IMR-90 (cell line): ENCODE measurements around the gene AMELX. TPM values are rescaled to one million over a fixed set of nuclear protein-coding genes. Genes with fewer than 3 reads are reported as not detected.

Experiments
- ATAC-seq: fragments of 200-7000 bp; cut with Tn5 transposase; 2 replicates; pipeline ENCODE4 v1.9.1; 2020; ENCODE audit warnings: low read depth, mild to moderate bottlenecking, moderate library complexity
- Bru-seq: library from RNA; stranded (reverse); fragments of 400-500 nt; gene quantifications from one replicate; lab custom pipeline; 2021; lab: Mats Ljungman, UMichigan
- BruChase-seq, 2 experiments: library from RNA; stranded (reverse); fragments of 400-500 nt; gene quantifications; one replicate each; lab custom pipeline; 2021; lab: Mats Ljungman, UMichigan
- BruUV-seq: library from RNA; stranded (reverse); fragments of 400-500 nt; replicated peaks from 2 replicates; lab custom pipeline; 2021; lab: Mats Ljungman, UMichigan
- CTCF ChIA-PET: fragments of 300-600 bp; formaldehyde crosslinking; extraction: SDS; loops from one replicate; lab custom pipeline; 2021; ENCODE audit warnings: antibody characterized with exemption; lab: Yijun Ruan, JAX
- POLR2A ChIA-PET: fragments of 300-600 bp; sonication (Branson Sonifier 250); formaldehyde crosslinking; loops from one replicate; lab custom pipeline; 2022; ENCODE audit warnings: antibody characterized with exemption; ENCODE audit not compliant: unreplicated experiment; lab: Charles Lee
- DNase-seq: peaks from one replicate; pipeline ENCODE4 v3.0.0; 2013
- H2AFZ ChIP-seq: replicated peaks from 2 replicates; pipeline ENCODE3; 2013; ENCODE audit warnings: low read length, mild to moderate bottlenecking; ENCODE audit not compliant: poor library complexity
- H2AK5ac ChIP-seq: 2 replicates; pipeline ENCODE4 v1.6.1; 2013; ENCODE audit warnings: low read depth, low read length, inconsistent platforms
- H2AK9ac ChIP-seq: replicated peaks from 2 replicates; pipeline ENCODE3; 2013; ENCODE audit warnings: mild to moderate bottlenecking, low read depth, low read length, moderate library complexity; ENCODE audit not compliant: poor library complexity
- H2BK120ac ChIP-seq: 2 replicates; pipeline ENCODE4 v1.6.1; 2013; ENCODE audit warnings: low read depth, low read length, inconsistent platforms
- H2BK15ac ChIP-seq: 3 replicates; pipeline ENCODE4 v1.6.1; 2013; ENCODE audit warnings: low read depth, low read length, inconsistent platforms
- H2BK20ac ChIP-seq: 2 replicates; pipeline ENCODE4 v1.6.1; 2013; ENCODE audit warnings: low read depth, mild to moderate bottlenecking, inconsistent platforms, low read length, moderate library complexity
- H2BK5ac ChIP-seq: 2 replicates; pipeline ENCODE4 v1.6.1; 2013; ENCODE audit warnings: mild to moderate bottlenecking, low read depth, low read length, inconsistent platforms; ENCODE audit not compliant: poor library complexity, severe bottlenecking
- H3K14ac ChIP-seq: replicated peaks from 2 replicates; pipeline ENCODE4 v1.6.1; 2013; ENCODE audit warnings: low read depth, low read length, inconsistent platforms
- H3K18ac ChIP-seq: 2 replicates; pipeline ENCODE4 v1.6.1; 2013; ENCODE audit warnings: low read depth, low read length, control low read depth
- H3K23ac ChIP-seq: 2 replicates; pipeline ENCODE4 v1.6.1; 2013; ENCODE audit warnings: low read depth, low read length, inconsistent platforms
- H3K27ac ChIP-seq: 2 replicates; pipeline ENCODE4 v1.5.1; 2013; ENCODE audit warnings: mild to moderate bottlenecking, control low read depth, low read length; ENCODE audit not compliant: insufficient read depth
- H3K27me3 ChIP-seq: 2 replicates; pipeline ENCODE4 v1.6.1; 2013; ENCODE audit warnings: low read length; ENCODE audit not compliant: control insufficient read depth, insufficient read depth
- H3K36me3 ChIP-seq: 2 replicates; pipeline ENCODE4 v1.6.1; 2013; ENCODE audit warnings: low read length, mixed read lengths; ENCODE audit not compliant: control insufficient read depth, insufficient read depth
- H3K4ac ChIP-seq: 2 replicates; pipeline ENCODE4 v1.6.1; 2013; ENCODE audit warnings: low read depth, low read length, inconsistent platforms
- H3K4me1 ChIP-seq: 2 replicates; pipeline ENCODE4 v1.6.1; 2013; ENCODE audit warnings: low read length, mixed read lengths; ENCODE audit not compliant: control insufficient read depth, insufficient read depth
- H3K4me2 ChIP-seq: 2 replicates; pipeline ENCODE4 v1.6.1; 2013; ENCODE audit warnings: low read depth, mild to moderate bottlenecking, control low read depth, low read length, moderate library complexity
- H3K4me3 ChIP-seq: 2 replicates; pipeline ENCODE4 v1.5.1; 2013; ENCODE audit warnings: low read depth, mild to moderate bottlenecking, control low read depth, low read length, moderate library complexity; ENCODE audit not compliant: insufficient read depth
- H3K56ac ChIP-seq: 2 replicates; pipeline ENCODE4 v1.6.1; 2013; ENCODE audit warnings: low read length, inconsistent platforms; ENCODE audit not compliant: insufficient read depth; ENCODE audit errors: extremely low read depth
- H3K79me1 ChIP-seq, 2 experiments: 2 replicates each; pipeline ENCODE4 v1.6.1; 2013; ENCODE audit warnings: low read length in 2 of 2, inconsistent platforms in 1 of 2, low read depth in 1 of 2
- H3K9ac ChIP-seq: 2 replicates; pipeline ENCODE4 v1.6.1; 2013; ENCODE audit warnings: low read depth, low read length, control low read depth
- H3K9me1 ChIP-seq: 2 replicates; pipeline ENCODE4 v1.6.1; 2013; ENCODE audit warnings: low read length, inconsistent platforms; ENCODE audit not compliant: insufficient read depth
- H3K9me3 ChIP-seq: 2 replicates; pipeline ENCODE4 v1.6.1; 2013; ENCODE audit warnings: low read length; ENCODE audit not compliant: control insufficient read depth, insufficient read depth
- H4K20me1 ChIP-seq: 2 replicates; pipeline ENCODE4 v1.6.1; 2013; ENCODE audit warnings: low read length, inconsistent platforms; ENCODE audit not compliant: insufficient read depth
- H4K5ac ChIP-seq: 2 replicates; pipeline ENCODE4 v1.6.1; 2013; ENCODE audit warnings: mild to moderate bottlenecking, low read depth, low read length, control low read depth
- H4K8ac ChIP-seq, 2 experiments: 2 replicates each; pipeline ENCODE4 v1.6.1; 2013; ENCODE audit warnings: low read depth in 2 of 2, low read length in 2 of 2, control low read depth in 1 of 2, inconsistent platforms in 1 of 2
- H4K91ac ChIP-seq: 2 replicates; pipeline ENCODE4 v1.6.1; 2013; ENCODE audit warnings: low read depth, low read length, inconsistent platforms; ENCODE audit not compliant: insufficient read depth
- BHLHE40 ChIP-seq: fragments of 150-350 bp; IDR thresholded peaks from 2 replicates; pipeline ENCODE4 v1.6.1; 2016; ENCODE audit warnings: mild to moderate bottlenecking, low read depth, low read length
- CEBPB ChIP-seq: IDR thresholded peaks from 2 replicates; pipeline ENCODE4 v1.6.1; 2012; ENCODE audit warnings: low read depth, low read length, improper control_type of control experiment
- CHD1 ChIP-seq: IDR thresholded peaks from 2 replicates; pipeline ENCODE4 v1.6.1; 2012; ENCODE audit warnings: low read depth, low read length, improper control_type of control experiment
- CTCF ChIP-seq: conservative IDR thresholded peaks from 2 replicates; pipeline ENCODE4 v1.5.1; 2012; ENCODE audit warnings: mild to moderate bottlenecking, low read depth, low read length, improper control_type of control experiment
- ELK1 ChIP-seq: fragments of 150-350 bp; IDR thresholded peaks from 2 replicates; pipeline ENCODE4 v1.6.1; 2016; ENCODE audit warnings: low read depth, mild to moderate bottlenecking, low read length, moderate library complexity, borderline replicate concordance
- FOS ChIP-seq: fragments of 150-350 bp; IDR thresholded peaks from 2 replicates; pipeline ENCODE4 v1.6.1; 2016; ENCODE audit warnings: low read depth, low read length
- MAFK ChIP-seq: IDR thresholded peaks from 2 replicates; pipeline ENCODE4 v1.6.1; 2012; ENCODE audit warnings: low read depth, low read length, improper control_type of control experiment
- MAZ ChIP-seq: IDR thresholded peaks from 2 replicates; pipeline ENCODE4 v1.6.1; 2012; ENCODE audit warnings: low read depth, mild to moderate bottlenecking, low read length, improper control_type of control experiment, moderate library complexity, borderline replicate concordance
- MXI1 ChIP-seq: IDR thresholded peaks from 2 replicates; pipeline ENCODE4 v1.6.1; 2012; ENCODE audit warnings: low read depth, mild to moderate bottlenecking, low read length, moderate library complexity, borderline replicate concordance
- NFE2L2 ChIP-seq: fragments of 150-350 bp; IDR thresholded peaks from 2 replicates; pipeline ENCODE4 v1.6.1; 2016; ENCODE audit warnings: low read depth, mild to moderate bottlenecking, low read length
- POLR2A ChIP-seq: IDR thresholded peaks from 2 replicates; pipeline ENCODE4 v1.6.1; 2012; ENCODE audit warnings: mild to moderate bottlenecking, low read depth, low read length
- RAD21 ChIP-seq: IDR thresholded peaks from 2 replicates; pipeline ENCODE4 v1.6.1; 2012; ENCODE audit warnings: low read length, improper control_type of control experiment
- RCOR1 ChIP-seq: IDR thresholded peaks from 2 replicates; pipeline ENCODE4 v1.6.1; 2012; ENCODE audit warnings: mild to moderate bottlenecking, low read length, improper control_type of control experiment; ENCODE audit not compliant: insufficient replicate concordance
- RFX5 ChIP-seq: IDR thresholded peaks from 2 replicates; pipeline ENCODE4 v1.8.0; 2012; ENCODE audit warnings: low read depth, mild to moderate bottlenecking, low read length, moderate library complexity
- SMC3 ChIP-seq: fragments of 150-350 bp; IDR thresholded peaks from 2 replicates; pipeline ENCODE4 v1.6.1; 2016; ENCODE audit warnings: low read depth, mild to moderate bottlenecking, antibody characterized with exemption, low read length, moderate library complexity
- USF2 ChIP-seq: fragments of 150-350 bp; IDR thresholded peaks from 2 replicates; pipeline ENCODE4 v1.6.1; 2017; ENCODE audit warnings: mild to moderate bottlenecking, antibody characterized with exemption, low read length, low read depth
- WGBS, 2 experiments: methylation state at CpG; one replicate each; pipeline versions ENCODE4 v1.1.5 to v1.1.7; 2013; ENCODE audit warnings: missing lambda C conversion rate in 2 of 2; ENCODE audit not compliant: insufficient read length in 1 of 2; ENCODE audit errors: extremely low coverage in 2 of 2; 5-methylcytosine and 5-hydroxymethylcytosine counted together
- dilution Hi-C: fragments of 300-500 bp; cut with HindIII; formaldehyde crosslinking; loops from one replicate; pipeline ENCODE4 v1.14.3; 2018; ENCODE audit warnings: low sequenced_read_pairs; ENCODE audit not compliant: unreplicated experiment
- in situ Hi-C: fragments of 300-500 bp; cut with MboI; formaldehyde crosslinking; loops from 3 replicates; pipeline ENCODE4 v1.14.3; 2019; ENCODE audit warnings: low sequenced_read_pairs, inconsistent platforms, mixed read lengths
- intact Hi-C: fragments of 100-400 bp; cut with micrococcal nuclease; formaldehyde crosslinking; loops from 2 replicates; pipeline ENCODE4 v1.10.0; 2022
- long read RNA-seq: library from polyadenylated mRNA; unstranded; transcript quantifications from one replicate; pipeline ENCODE4 v2.0.0, GENCODE V29; 2021; ENCODE audit not compliant: unreplicated experiment
- polyA plus RNA-seq, 3 experiments: library from polyadenylated mRNA; depleted of rRNA; stranded (reverse); fragments of >200 nt; gene quantifications; 2 replicates each; pipeline ENCODE4 v1.2.3, GENCODE V29; 2012; ENCODE audit warnings: low replicate concordance in 1 of 3
- total RNA-seq: library from RNA; depleted of rRNA; stranded (reverse); fragments of >200 nt; gene quantifications from 2 replicates; pipeline ENCODE4 v1.2.3, GENCODE V29; 2012; rRNA removed

AMELX gene
- total RNA-seq (not detected in 2 replicates), polyA plus RNA-seq (2012; rRNA removed) (not detected in 2 replicates), Bru-seq, nascent RNA (not detected), BruChase-seq, experiment 1, labeled RNA remaining after a 6-hour chase (not detected), BruChase-seq, experiment 2, labeled RNA remaining after a 2-hour chase (not detected)
- polyA plus RNA-seq (2012; cell fraction: cytosol; rRNA removed): not detected in 2 replicates
- not detected in 2 replicates for polyA plus RNA-seq (2012; cell fraction: nucleus; rRNA removed; ENCODE audit: low replicate concordance)
- long read RNA-seq: 0 reads

GRCh38 chrX:11293113-11293512, at the start of gene AMELX:
AMELX (plus strand) TSS chrX:11293413; CDS start chrX:11294789, 1,376 bp downstream.
- ChIA-PET CTCF (no interaction called here), POLR2A (no interaction called here)
- no peak within 1 kb of the TSS for H3K56ac ChIP-seq
- H4K20me1 ChIP-seq: no peaks in the 10 kb centered on the region
- no peak within 1 kb of the TSS for H2BK20ac ChIP-seq
- H3K27me3 ChIP-seq: no peaks in the 10 kb centered on the region
- H2BK15ac ChIP-seq: no peak within 1 kb of the TSS
- no peak within 1 kb of the TSS for H3K27ac ChIP-seq
- no peak within 1 kb of the TSS for H4K91ac ChIP-seq
- no peaks in the 10 kb centered on the region for H3K9me3 ChIP-seq
- H2BK120ac ChIP-seq: no peak within 1 kb of the TSS
- ATAC-seq (no peak), DNase-seq (no peak)
- in situ Hi-C loops (no loop called here), intact Hi-C loops (no loop called here), dilution Hi-C loops (no loop called here)
- WGBS, 2 experiments: no CpG with 5 or more reads among the region's 2 CpGs
- H2AK5ac ChIP-seq: no peak within 1 kb of the TSS
- no peak within 1 kb of the TSS for H3K18ac ChIP-seq
- no peaks in the 10 kb centered on the region for H3K36me3 ChIP-seq
- no peak within 1 kb of the TSS for H4K5ac ChIP-seq
- no peaks in the 10 kb centered on the region for H3K9me1 ChIP-seq
- BruUV-seq: no TSS peak
- no peak within 1 kb of the TSS for H2BK5ac ChIP-seq
- no peak within 1 kb of the TSS for H3K4me3 ChIP-seq
- H3K23ac ChIP-seq: no peak within 1 kb of the TSS
- no peaks in the 10 kb centered on the region for H3K79me1 ChIP-seq
- no peak within 1 kb of the TSS for H2AK9ac ChIP-seq
- H3K4ac ChIP-seq: no peak within 1 kb of the TSS
- H2AFZ ChIP-seq: no peak within 1 kb of the TSS
- TF ChIP-seq RCOR1 (no peak), MAZ (no peak), CEBPB (no peak), CHD1 (no peak), USF2 (no peak), RFX5 (no peak), CTCF (no peak), NFE2L2 (no peak), POLR2A (no peak), FOS (no peak), ELK1 (no peak), BHLHE40 (no peak), RAD21 (no peak), SMC3 (no peak), MAFK (no peak), MXI1 (no peak)
- no peak within 1 kb of the TSS for H4K8ac ChIP-seq
- no peak within 1 kb of the TSS for H3K14ac ChIP-seq
- H3K4me1 ChIP-seq: no peaks in the 10 kb centered on the region
- H3K4me2 ChIP-seq: no peak within 1 kb of the TSS
- H3K9ac ChIP-seq: no peak within 1 kb of the TSS
